CD4-positive, alpha-beta T cell (primary cell): ENCODE data around the gene GLCE. TPM values are rescaled to one million over a fixed set of nuclear protein-coding genes. Genes with fewer than 3 reads are reported as not detected.

Source experiments
- ATAC-seq: fragments of 200-7000 bp; cut with Tn5 transposase; one replicate; pipeline ENCODE4 v1.10.0; 2022; ENCODE audit warnings: mild to moderate bottlenecking; ENCODE audit not compliant: poor library complexity
- CTCF ChIA-PET: fragments of 350-600 bp; sonication (Branson Sonifier 250); formaldehyde crosslinking; loops from one replicate; lab custom pipeline; 2021; ENCODE audit warnings: antibody characterized with exemption, inconsistent platforms; lab: Charles Lee
- POLR2A ChIA-PET: fragments of 350-600 bp; sonication (Branson Sonifier 250); formaldehyde crosslinking; loops from one replicate; lab custom pipeline; 2021; ENCODE audit warnings: antibody characterized with exemption, inconsistent platforms; lab: Charles Lee
- DNase-seq, 14 experiments: peaks; one replicate each; pipeline ENCODE4 v3.0.0-alpha.2; 2013 to 2020; ENCODE audit warnings: mixed read lengths in 2 of 14
- H3K27ac ChIP-seq, 2 donors: one replicate each; pipeline versions ENCODE4 v1.5.1 to v1.7.0; 2013; ENCODE audit warnings: low read length in 2 of 2, low read depth in 1 of 2, mild to moderate bottlenecking in 1 of 2
- H3K27me3 ChIP-seq, 2 experiments: 1 replicate in 1 of 2; 2 replicates in 1 of 2; pipeline versions ENCODE4 v1.6.1 to v1.7.0; 2013; ENCODE audit warnings: low read length in 2 of 2, control low read depth in 1 of 2, mild to moderate bottlenecking in 1 of 2, moderate library complexity in 1 of 2; ENCODE audit not compliant: insufficient read depth in 2 of 2, control insufficient read depth in 1 of 2
- H3K36me3 ChIP-seq: one replicate; pipeline ENCODE4 v1.6.1; 2013; ENCODE audit warnings: low read length, control low read depth; ENCODE audit not compliant: insufficient read depth
- H3K4me1 ChIP-seq: one replicate; pipeline ENCODE4 v1.6.1; 2013; ENCODE audit warnings: low read length, control low read depth; ENCODE audit not compliant: insufficient read depth
- H3K4me3 ChIP-seq: one replicate; pipeline ENCODE4 v1.5.1; 2013; ENCODE audit warnings: mild to moderate bottlenecking, low read length, moderate library complexity
- H3K9me3 ChIP-seq, 2 experiments: 1 replicate in 1 of 2; 2 replicates in 1 of 2; pipeline versions ENCODE4 v1.6.1 to v1.7.0; 2013; ENCODE audit warnings: low read length in 2 of 2, mild to moderate bottlenecking in 2 of 2, control low read depth in 1 of 2, moderate library complexity in 1 of 2; ENCODE audit not compliant: control insufficient read depth in 1 of 2, insufficient read depth in 1 of 2
- H3K27ac Mint-ChIP-seq: one replicate; pipeline ENCODE4 v1.8.0; 2020; ENCODE audit warnings: mixed read lengths
- H3K27me3 Mint-ChIP-seq: one replicate; pipeline ENCODE4 v1.8.0; 2021; ENCODE audit warnings: mixed read lengths
- H3K36me3 Mint-ChIP-seq: one replicate; pipeline ENCODE4 v1.8.0; 2021; ENCODE audit warnings: low read depth, mixed read lengths
- H3K4me1 Mint-ChIP-seq: one replicate; pipeline ENCODE4 v1.8.0; 2021; ENCODE audit warnings: low read depth, mixed read lengths
- H3K4me3 Mint-ChIP-seq: one replicate; pipeline ENCODE4 v1.8.0; 2020; ENCODE audit warnings: mild to moderate bottlenecking, mixed read lengths
- H3K9me3 Mint-ChIP-seq: one replicate; pipeline ENCODE4 v1.8.0; 2020; ENCODE audit warnings: mixed read lengths
- CTCF ChIP-seq: fragments of 200-600 bp; IDR thresholded peaks from one replicate; pipeline ENCODE4 v1.8.0; 2022; ENCODE audit warnings: antibody characterized with exemption, mild to moderate bottlenecking
- intact Hi-C, 2 experiments: fragments of 100-400 bp; cut with DNase I in 1 of 2; cut with micrococcal nuclease in 1 of 2; formaldehyde crosslinking; loops; one replicate each; pipeline versions ENCODE4 v1.15.1 to v1.9.0; 2023 to 2025; cut with DNase I, micrococcal nuclease
- total RNA-seq, 174 experiments: library from RNA in 2 of 174; stranded (reverse) in 2 of 174; gene quantifications; one replicate each; pipeline ENCODE4 v1.2.3 and lab custom pipeline; 2021 to 2026

The GLCE gene
- total RNA-seq, 2 experiments from 2014 or later: 3.2 TPM

GRCh38 chr15:69272139-69272538 lies 111.7 kb downstream of the GLCE start:
- no peaks in the 10 kb centered on the region for H3K9me3 ChIP-seq
- H3K4me1 Mint-ChIP-seq: no peaks in the 10 kb centered on the region
- no peaks in the 10 kb centered on the region for H3K27me3 Mint-ChIP-seq
- H3K36me3 ChIP-seq: no peaks in the 10 kb centered on the region
- H3K4me3 Mint-ChIP-seq: no peak overlapping the region
- H3K4me1 ChIP-seq: no peaks in the 10 kb centered on the region
- H3K9me3 Mint-ChIP-seq: no peaks in the 10 kb centered on the region
- no peak overlapping the region for H3K27ac ChIP-seq
- H3K4me3 ChIP-seq: no peak overlapping the region
- CTCF ChIA-PET: no interaction called here
- no peak for ATAC-seq
- no peak for TF ChIP-seq CTCF
- no peak for DNase-seq
- H3K36me3 Mint-ChIP-seq: no peaks in the 10 kb centered on the region
- no peak overlapping the region for H3K27ac Mint-ChIP-seq
- intact Hi-C loops: no loop called here
- POLR2A ChIA-PET: no interaction called here
- no peaks in the 10 kb centered on the region for H3K27me3 ChIP-seq

- Histone ChIP-seq H3K27me3 (no peaks in the 10 kb centered on the region), H3K9me3 (no peaks in the 10 kb centered on the region), H3K36me3 (no peaks in the 10 kb centered on the region), H3K4me1 (no peaks in the 10 kb centered on the region), H3K4me3 (no peak overlapping the region), H3K27ac (no peak overlapping the region)
- Mint-ChIP-seq H3K27ac (no peak overlapping the region), H3K9me3 (no peaks in the 10 kb centered on the region), H3K4me3 (no peak overlapping the region), H3K4me1 (no peaks in the 10 kb centered on the region), H3K36me3 (no peaks in the 10 kb centered on the region), H3K27me3 (no peaks in the 10 kb centered on the region)
- TF ChIP-seq CTCF: no peak
- ChIA-PET CTCF (no interaction called here), POLR2A (no interaction called here)
- intact Hi-C loops: no loop called here
- ATAC-seq: no peak
- DNase-seq: no peak
Observed at GRCh38 chr15:69272891-69273290, 112.5 kb downstream of the GLCE start.

- H3K4me1 ChIP-seq: no peaks in the 10 kb centered on the region
- no peaks in the 10 kb centered on the region for H3K27me3 ChIP-seq
- no peaks in the 10 kb centered on the region for H3K36me3 ChIP-seq
- POLR2A ChIA-PET: no interaction called here
- DNase-seq (no peak), ATAC-seq (no peak)
- H3K9me3 ChIP-seq: no peaks in the 10 kb centered on the region
- no peak overlapping the region for H3K4me3 Mint-ChIP-seq
- CTCF ChIA-PET: no interaction called here
- H3K27ac Mint-ChIP-seq: no peak overlapping the region
- H3K27ac ChIP-seq: no peak overlapping the region
- no peaks in the 10 kb centered on the region for H3K4me1 Mint-ChIP-seq
- no peaks in the 10 kb centered on the region for H3K36me3 Mint-ChIP-seq
- intact Hi-C loops: no loop called here
- TF ChIP-seq CTCF: no peak
- no peaks in the 10 kb centered on the region for H3K27me3 Mint-ChIP-seq
- no peak overlapping the region for H3K4me3 ChIP-seq
- H3K9me3 Mint-ChIP-seq: no peaks in the 10 kb centered on the region
Observed at GRCh38 chr15:69275074-69275670, 114.7 kb downstream of the GLCE start.
